Tibial nerve (tissue), 4 donors: ENCODE results near the gene DNTT. TPM values are rescaled to one million over a fixed set of nuclear protein-coding genes. Genes with fewer than 3 reads are reported as not detected.

Experiments
- DNase-seq, 2 donors: peaks; one replicate each; pipeline ENCODE4 v3.0.0-alpha.2; 2019; ENCODE audit warnings: low spot score in 2 of 2
- H3K27ac ChIP-seq, 4 donors: fragments of 200-600 bp; sonication (generic) in 3 of 4; one replicate each; pipeline ENCODE4 v1.5.1; 2017 to 2019; ENCODE audit warnings: mild to moderate bottlenecking in 1 of 4
- H3K27me3 ChIP-seq, 2 donors: fragments of 200-600 bp; sonication (generic) in 1 of 2; one replicate each; pipeline versions ENCODE4 v1.5.1 to v1.6.0; 2017 to 2019
- H3K36me3 ChIP-seq, 3 donors: fragments of 200-600 bp; sonication (generic); one replicate each; pipeline ENCODE4 v1.5.1; 2018 to 2019
- H3K4me1 ChIP-seq, 4 donors: fragments of 200-600 bp; sonication (generic) in 3 of 4; one replicate each; pipeline ENCODE4 v1.5.1; 2017 to 2019
- H3K4me3 ChIP-seq, 4 donors: fragments of 200-600 bp; sonication (generic) in 3 of 4; one replicate each; pipeline ENCODE4 v1.5.1; 2017 to 2019; ENCODE audit warnings: mild to moderate bottlenecking in 1 of 4, moderate library complexity in 1 of 4
- H3K9me3 ChIP-seq, 4 donors: fragments of 200-600 bp; sonication (generic) in 3 of 4; one replicate each; pipeline ENCODE4 v1.5.1; 2017 to 2019
- EP300 ChIP-seq, 2 donors: sonication (generic); formaldehyde crosslinking; IDR thresholded peaks; one replicate each; pipeline ENCODE4 v1.6.1; 2017; ENCODE audit warnings: antibody characterized with exemption in 2 of 2, mild to moderate bottlenecking in 1 of 2
- POLR2A ChIP-seq, 2 donors: fragments of 450-650 bp; IDR thresholded peaks; one replicate each; pipeline ENCODE4 v1.6.1; 2017; ENCODE audit warnings: antibody characterized with exemption in 2 of 2, mild to moderate bottlenecking in 2 of 2, moderate library complexity in 2 of 2
- WGBS, 2 donors: methylation state at CpG; one replicate each; pipeline ENCODE4 v1.1.5; 2018; 5-methylcytosine and 5-hydroxymethylcytosine counted together
- total RNA-seq, 4 donors: library from RNA; depleted of rRNA; stranded (reverse); fragments of >200 nt; gene quantifications; one replicate each; pipeline ENCODE4 v1.1.0, GENCODE V29; 2016
- TF ChIP-seq, protein P1 (sequence below), 5 experiments: fragments of 200-600 bp in 3 of 5; fragments of 450-650 bp in 2 of 5; sonication (generic) in 3 of 5; IDR thresholded peaks; one replicate each; pipeline ENCODE4 v1.5.1; 2016 to 2019; ENCODE audit warnings: antibody characterized with exemption in 5 of 5, mild to moderate bottlenecking in 3 of 5, moderate library complexity in 2 of 5

Gene DNTT
- total RNA-seq, 4 donors from 2014 or later, result not detected

DNA sequence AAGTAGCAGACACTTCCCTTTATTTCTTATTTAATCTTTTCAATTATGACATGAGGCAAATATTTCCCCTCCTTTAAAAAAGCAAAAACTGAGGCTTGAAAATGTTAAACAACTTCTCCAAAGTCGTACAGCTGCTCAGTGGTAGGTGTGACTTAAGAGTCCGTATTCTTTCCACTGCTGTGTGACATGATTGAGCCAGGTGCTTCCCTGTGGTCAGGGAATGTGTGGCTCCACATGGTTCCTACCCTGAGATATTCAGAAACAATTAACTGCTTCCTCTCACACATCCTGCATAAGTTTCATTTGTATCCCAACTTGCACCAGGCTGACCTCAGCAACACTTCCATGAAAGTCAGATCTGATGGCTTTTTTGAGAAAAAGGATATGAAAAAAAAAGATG lies 41.0 kb downstream of the DNTT start:
- TF ChIP-seq EP300 (IDR thresholded peaks at IDR 0.05), result no peak
- TF ChIP-seq, protein P1, sequence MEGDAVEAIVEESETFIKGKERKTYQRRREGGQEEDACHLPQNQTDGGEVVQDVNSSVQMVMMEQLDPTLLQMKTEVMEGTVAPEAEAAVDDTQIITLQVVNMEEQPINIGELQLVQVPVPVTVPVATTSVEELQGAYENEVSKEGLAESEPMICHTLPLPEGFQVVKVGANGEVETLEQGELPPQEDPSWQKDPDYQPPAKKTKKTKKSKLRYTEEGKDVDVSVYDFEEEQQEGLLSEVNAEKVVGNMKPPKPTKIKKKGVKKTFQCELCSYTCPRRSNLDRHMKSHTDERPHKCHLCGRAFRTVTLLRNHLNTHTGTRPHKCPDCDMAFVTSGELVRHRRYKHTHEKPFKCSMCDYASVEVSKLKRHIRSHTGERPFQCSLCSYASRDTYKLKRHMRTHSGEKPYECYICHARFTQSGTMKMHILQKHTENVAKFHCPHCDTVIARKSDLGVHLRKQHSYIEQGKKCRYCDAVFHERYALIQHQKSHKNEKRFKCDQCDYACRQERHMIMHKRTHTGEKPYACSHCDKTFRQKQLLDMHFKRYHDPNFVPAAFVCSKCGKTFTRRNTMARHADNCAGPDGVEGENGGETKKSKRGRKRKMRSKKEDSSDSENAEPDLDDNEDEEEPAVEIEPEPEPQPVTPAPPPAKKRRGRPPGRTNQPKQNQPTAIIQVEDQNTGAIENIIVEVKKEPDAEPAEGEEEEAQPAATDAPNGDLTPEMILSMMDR (IDR thresholded peaks at IDR 0.05), result no peak
- no peak for TF ChIP-seq POLR2A (IDR thresholded peaks at IDR 0.05)

DNA sequence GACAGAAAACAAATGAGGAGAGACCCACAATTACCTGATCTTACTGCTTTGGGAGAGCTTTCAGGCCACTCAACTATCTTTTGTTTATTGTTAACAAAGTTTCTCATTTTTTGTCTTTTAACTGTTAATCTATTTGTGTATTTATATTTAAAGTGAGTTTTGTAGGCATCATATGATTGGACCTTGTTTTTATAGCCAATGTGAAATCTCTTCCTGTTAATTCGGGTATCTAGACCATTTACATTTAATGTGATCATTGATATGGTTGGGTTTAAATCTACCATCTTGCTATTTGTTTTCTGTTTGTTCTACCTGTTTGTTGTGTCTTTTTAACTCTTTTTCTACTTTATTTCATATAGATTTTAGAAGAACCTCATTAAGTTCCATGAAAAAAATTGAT lies 42.1 kb downstream of the DNTT start:
- Histone ChIP-seq H3K27ac (no peak overlapping the region), H3K36me3 (no peaks in the 10 kb centered on the region), H3K4me1 (no peaks in the 10 kb centered on the region), H3K27me3 (no peaks in the 10 kb centered on the region), H3K4me3 (no peak overlapping the region), H3K9me3 (peaks cover 0 to 11% (median 0%) of the 10 kb centered on the region in 4 donors)
- WGBS, 2 donors, result 88 to 94% methylated on average over 1 of the region's 1 CpG
- DNase-seq, result no peak
- TF ChIP-seq, protein P1 (IDR thresholded peaks at IDR 0.05), result no peak
- TF ChIP-seq EP300 (IDR thresholded peaks at IDR 0.05), result no peak

More for the DNA sequence above, 41.0 kb downstream of the DNTT start:
- DNase-seq, result no peak
- WGBS, 2 donors, result 25 to 35% methylated on average over 2 of the region's 2 CpGs
- Histone ChIP-seq H3K4me3 (no peak overlapping the region), H3K4me1 (no peaks in the 10 kb centered on the region), H3K27me3 (no peaks in the 10 kb centered on the region), H3K27ac (no peak overlapping the region), H3K9me3 (peaks cover 0 to 11% (median 0%) of the 10 kb centered on the region in 4 donors), H3K36me3 (no peaks in the 10 kb centered on the region)

DNA sequence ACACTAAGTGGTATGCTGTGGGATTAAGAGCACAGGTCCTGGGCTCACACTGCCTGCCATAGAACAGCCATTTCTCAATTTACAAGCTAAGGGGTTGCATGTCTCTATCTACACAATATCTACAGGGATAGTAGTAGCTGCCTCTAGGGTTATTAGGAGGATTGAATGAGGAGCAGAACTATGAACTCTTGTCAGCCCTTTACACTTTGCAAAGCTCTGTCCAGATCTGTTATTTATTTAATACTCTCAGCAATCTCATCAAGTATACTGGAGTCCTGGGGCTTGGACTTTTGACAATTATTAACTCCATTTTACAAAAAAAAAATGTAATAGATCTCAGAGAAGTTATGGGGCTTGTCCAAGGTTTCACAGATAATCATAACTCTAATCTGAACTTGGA lies 47.8 kb downstream of the DNTT start:
- Histone ChIP-seq H3K27me3 (no peaks in the 10 kb centered on the region), H3K9me3 (no peaks in the 10 kb centered on the region), H3K36me3 (no peaks in the 10 kb centered on the region), H3K4me1 (no peaks in the 10 kb centered on the region), H3K27ac (no peak overlapping the region), H3K4me3 (no peak overlapping the region)
- no peak for DNase-seq
- TF ChIP-seq, protein P1 (IDR thresholded peaks at IDR 0.05), result no peak
- TF ChIP-seq POLR2A (IDR thresholded peaks at IDR 0.05), result no peak

DNA sequence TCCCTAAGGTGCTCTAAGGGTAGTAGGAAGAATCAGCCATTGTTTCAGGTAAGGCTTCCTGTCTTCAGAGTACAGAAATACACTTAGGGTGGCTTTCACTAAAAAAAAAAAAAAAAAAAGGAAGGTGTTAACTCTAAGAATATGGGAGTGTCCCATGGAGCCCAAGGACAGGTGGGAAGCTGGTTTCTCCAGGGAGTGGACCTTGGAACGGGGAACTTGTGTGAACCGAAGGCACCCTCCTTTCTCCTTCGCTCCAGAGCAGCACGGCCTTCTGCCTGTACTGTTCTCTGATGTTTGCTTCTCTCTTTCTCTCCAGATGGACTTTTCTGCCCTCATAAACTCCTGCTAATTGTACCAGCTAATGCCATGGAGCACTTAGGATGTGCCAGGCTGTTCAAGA lies 48.3 kb downstream of the DNTT start:
- Histone ChIP-seq H3K9me3 (no peaks in the 10 kb centered on the region), H3K4me1 (no peaks in the 10 kb centered on the region), H3K27ac (no peak overlapping the region), H3K27me3 (no peaks in the 10 kb centered on the region), H3K4me3 (no peak overlapping the region), H3K36me3 (no peaks in the 10 kb centered on the region)
- DNase-seq, result no peak
- TF ChIP-seq POLR2A (IDR thresholded peaks at IDR 0.05), result no peak
- no peak for TF ChIP-seq EP300 (IDR thresholded peaks at IDR 0.05)
- TF ChIP-seq, protein P1 (IDR thresholded peaks at IDR 0.05), result no peak
- 66 to 68% methylated on average over 4 of the region's 4 CpGs for WGBS, 2 donors

DNA sequence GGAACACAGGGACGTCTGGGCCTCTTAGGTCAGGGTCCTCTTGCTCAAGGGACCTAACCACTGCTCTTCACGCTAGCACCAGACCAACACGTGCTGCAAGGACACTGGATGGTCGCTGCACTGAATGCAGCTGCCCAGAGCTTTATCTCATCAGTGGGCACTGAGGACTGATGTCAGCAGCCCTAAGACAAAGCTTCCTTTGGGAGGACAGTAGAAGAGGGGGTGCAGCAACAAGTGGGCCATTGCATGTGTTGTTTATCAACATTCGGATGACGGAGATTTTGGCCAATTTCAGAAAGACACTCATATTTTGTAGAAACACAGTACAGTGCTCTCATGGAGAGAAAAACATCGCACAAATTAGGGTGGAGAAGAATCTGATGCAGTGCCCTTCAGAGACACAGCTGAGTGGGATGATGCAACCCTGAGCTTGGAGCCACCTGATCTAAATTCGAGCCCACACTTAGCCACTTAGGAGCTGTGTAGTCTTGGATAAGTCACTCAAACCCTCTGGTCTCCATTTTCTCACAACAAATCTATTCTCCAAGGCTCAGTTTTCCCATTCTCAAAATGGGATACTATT lies 52.9 kb downstream of the DNTT start:
- Histone ChIP-seq H3K36me3 (no peaks in the 10 kb centered on the region), H3K4me1 (no peaks in the 10 kb centered on the region), H3K9me3 (no peaks in the 10 kb centered on the region), H3K27ac (no peak overlapping the region), H3K27me3 (no peaks in the 10 kb centered on the region), H3K4me3 (no peak overlapping the region)
- TF ChIP-seq POLR2A (IDR thresholded peaks at IDR 0.05), result no peak
- TF ChIP-seq, protein P1 (IDR thresholded peaks at IDR 0.05), result no peak
- TF ChIP-seq EP300 (IDR thresholded peaks at IDR 0.05), result no peak
- 28 to 52% methylated on average over 6 to 8 of the region's 8 CpGs for WGBS, 2 donors
- DNase-seq, result no peak
